ENCODE data around the gene TCF12.

TCF12 gene
- long read RNA-seq, full-length matches to known transcripts, result 88 of 211 reads
- long read RNA-seq, partial matches to known transcripts, result 73 of 211 reads
- long read RNA-seq, other reads (novel, unspliced or antisense), result 50 of 211 reads

GRCh38 chr15:56918046-56918938, at the start of gene TCF12:
Gene TCF12, plus strand, starts transcription at chr15:56918644. Its CDS starts 1,270 bp downstream, at chr15:56919914.
- peak; percentile 88 to 92 for DNase-seq (ENCODE audit: low read depth in 1 of 2, low spot score in 1 of 2)
- Histone ChIP-seq H3K4me3 (replicated peaks; ENCODE audit: insufficient read depth, low read length) (peak within 1 kb of the TSS; percentile 73), H3K27ac (replicated peaks) (peak within 1 kb of the TSS; percentile 88), H3K27me3 (ENCODE audit: insufficient read depth, poor library complexity, severe bottlenecking) (no peaks in the 10 kb centered on the region)
- TF ChIP-seq CTCF (IDR thresholded peaks at IDR 0.05; ENCODE audit: insufficient read depth, low read length), result peak; percentile 3
- no peak for TF ChIP-seq REST (IDR thresholded peaks at IDR 0.05; ENCODE audit: insufficient replicate concordance, low read depth)
- TF ChIP-seq GABPA (IDR thresholded peaks at IDR 0.05; ENCODE audit: low read depth), result no peak
- TF ChIP-seq SPI1 (IDR thresholded peaks at IDR 0.05; ENCODE audit: borderline replicate concordance, low read depth), result peak; percentile 30; the same call in 1 of the 2 replicates
- no peak; the same call in 1 of the 2 replicates for TF ChIP-seq POLR2AphosphoS5 (IDR thresholded peaks at IDR 0.05; ENCODE audit: low read depth)

- H3K27me3 ChIP-seq (ENCODE audit: insufficient read depth, poor library complexity, severe bottlenecking), result no peaks in the 10 kb centered on the region
- peak; percentile 20 to 51 for DNase-seq (ENCODE audit: low read depth in 1 of 2, low spot score in 1 of 2)
- H3K27ac ChIP-seq (replicated peaks), result no peak overlapping the region
- TF ChIP-seq GABPA (IDR thresholded peaks at IDR 0.05; ENCODE audit: low read depth) (no peak), CTCF (IDR thresholded peaks at IDR 0.05; ENCODE audit: insufficient read depth, low read length) (peak; percentile 5), REST (IDR thresholded peaks at IDR 0.05; ENCODE audit: insufficient replicate concordance, low read depth) (no peak), POLR2AphosphoS5 (IDR thresholded peaks at IDR 0.05; ENCODE audit: low read depth) (no peak), SPI1 (IDR thresholded peaks at IDR 0.05; ENCODE audit: borderline replicate concordance, low read depth) (no peak)
- no peak overlapping the region for H3K4me3 ChIP-seq (replicated peaks; ENCODE audit: insufficient read depth, low read length)
Observed at GRCh38 chr15:56869573-56869972, 48.9 kb upstream of the TCF12 start.

GRCh38 chr15:56871185-56871584, 47.3 kb upstream of the TCF12 start:
- no peak overlapping the region for H3K27ac ChIP-seq (replicated peaks)
- no peak for TF ChIP-seq REST (IDR thresholded peaks at IDR 0.05; ENCODE audit: insufficient replicate concordance, low read depth)
- no peak for TF ChIP-seq POLR2AphosphoS5 (IDR thresholded peaks at IDR 0.05; ENCODE audit: low read depth)
- TF ChIP-seq CTCF (IDR thresholded peaks at IDR 0.05; ENCODE audit: insufficient read depth, low read length), result no peak
- TF ChIP-seq GABPA (IDR thresholded peaks at IDR 0.05; ENCODE audit: low read depth), result no peak
- TF ChIP-seq SPI1 (IDR thresholded peaks at IDR 0.05; ENCODE audit: borderline replicate concordance, low read depth), result no peak
- H3K4me3 ChIP-seq (replicated peaks; ENCODE audit: insufficient read depth, low read length), result no peak overlapping the region
- no peaks in the 10 kb centered on the region for H3K27me3 ChIP-seq (ENCODE audit: insufficient read depth, poor library complexity, severe bottlenecking)
- DNase-seq (ENCODE audit: low read depth in 1 of 2, low spot score in 1 of 2), result no peak

Measured in HL-60 (cell line).